CD4-positive, alpha-beta T cell treated with Interleukin-10 for 1 hour (primary cell): ENCODE measurements around the gene PEG3.
"Not testable (repeated sequence)": the region's sequence is repeated elsewhere in the genome, so short reads cannot be mapped to it uniquely, and the experiment has no call there.

Experiments used
- DNase-seq: peaks from one replicate; pipeline ENCODE4 v3.0.0-alpha.2; 2020

Gene PEG3

GRCh38 chr19:56840451-56841192, at the start of gene PEG3, which contains the start of gene ZIM2:
PEG3 (minus strand) TSS chr19:56840726; CDS start chr19:56824655, 16,071 bp downstream.
ZIM2 (minus strand) TSS chr19:56840726; CDS start chr19:56824277, 16,449 bp downstream.
- no peak for DNase-seq

- no peak for DNase-seq
Observed at GRCh38 chr19:56885173-56885985, 44.9 kb upstream of the PEG3 start.

DNA sequence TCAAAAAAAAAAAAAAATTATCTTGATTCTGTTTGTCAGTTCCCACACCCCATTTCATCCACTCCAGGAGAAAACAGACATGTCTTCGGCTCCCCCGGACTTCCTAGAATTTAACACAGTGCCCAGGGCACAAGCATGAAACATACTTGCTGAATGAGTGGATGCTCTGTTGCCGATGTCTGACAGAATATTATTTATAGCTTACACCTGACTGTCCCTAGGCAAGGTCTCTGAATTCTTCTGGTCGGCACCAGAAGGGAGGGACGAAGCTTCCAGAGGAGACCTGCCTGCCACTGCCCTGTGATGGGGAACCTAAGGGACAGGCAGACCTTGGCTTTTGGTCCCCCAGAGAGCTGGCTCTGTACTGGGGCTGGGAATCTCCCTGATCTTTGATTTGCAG, 43.9 kb upstream of the PEG3 start:
- no peak for DNase-seq

DNA sequence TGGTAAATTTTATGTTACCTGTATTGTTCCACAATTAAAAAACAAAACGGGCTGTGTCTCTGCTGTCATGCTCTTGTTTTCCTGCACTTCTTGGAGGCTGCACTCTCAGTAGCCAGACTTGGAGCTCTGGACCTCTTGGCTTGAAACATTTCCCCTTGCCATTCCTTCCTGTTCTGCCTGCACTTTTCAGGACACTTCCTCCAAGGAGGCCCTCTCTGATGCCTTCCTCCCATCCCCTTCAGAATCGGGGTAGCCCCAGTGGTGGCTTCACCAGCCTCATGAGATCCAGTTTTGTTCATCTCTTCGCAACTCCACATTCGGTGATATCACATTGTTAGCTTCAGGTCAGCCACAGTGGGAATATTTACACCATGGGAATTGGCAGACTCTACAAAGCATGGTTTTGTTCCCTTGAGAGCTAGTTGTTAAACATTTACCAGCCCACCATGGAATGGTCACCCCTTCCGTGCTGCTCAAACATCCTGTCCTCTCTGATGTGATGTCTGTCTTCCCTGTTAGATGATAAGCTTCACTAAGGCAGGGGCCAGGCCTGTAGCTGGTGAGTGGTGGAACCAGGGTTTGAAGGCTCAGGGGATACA, 40.2 kb upstream of the PEG3 start:
- no peak for DNase-seq

GRCh38 chr19:56877069-56877715, 36.7 kb upstream of the PEG3 start:
- no peak for DNase-seq

- DNase-seq: no peak
Observed at GRCh38 chr19:56875717-56876116, 35.2 kb upstream of the PEG3 start.

DNA sequence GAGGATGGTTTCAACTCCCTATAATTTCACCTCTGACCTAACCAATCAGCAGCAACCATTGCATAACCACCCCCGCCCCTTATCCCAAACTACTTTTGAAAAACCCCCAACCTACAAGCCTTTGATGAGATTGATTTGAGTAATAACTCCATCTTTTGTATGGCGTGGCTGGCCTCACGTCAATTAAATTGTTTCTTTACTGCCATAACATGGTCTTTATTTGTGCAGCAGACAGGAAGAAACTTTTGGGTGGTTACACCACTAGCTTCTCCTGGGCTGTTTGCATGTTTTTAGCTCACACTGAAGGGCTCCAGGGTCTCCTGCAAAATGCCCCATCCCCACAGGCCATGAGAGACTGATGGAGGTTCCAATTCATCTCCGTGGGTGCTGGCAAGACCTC, 34.0 kb upstream of the PEG3 start:
- DNase-seq: no peak

GRCh38 chr19:56873493-56873892, 33.0 kb upstream of the PEG3 start:
- no peak for DNase-seq

DNA sequence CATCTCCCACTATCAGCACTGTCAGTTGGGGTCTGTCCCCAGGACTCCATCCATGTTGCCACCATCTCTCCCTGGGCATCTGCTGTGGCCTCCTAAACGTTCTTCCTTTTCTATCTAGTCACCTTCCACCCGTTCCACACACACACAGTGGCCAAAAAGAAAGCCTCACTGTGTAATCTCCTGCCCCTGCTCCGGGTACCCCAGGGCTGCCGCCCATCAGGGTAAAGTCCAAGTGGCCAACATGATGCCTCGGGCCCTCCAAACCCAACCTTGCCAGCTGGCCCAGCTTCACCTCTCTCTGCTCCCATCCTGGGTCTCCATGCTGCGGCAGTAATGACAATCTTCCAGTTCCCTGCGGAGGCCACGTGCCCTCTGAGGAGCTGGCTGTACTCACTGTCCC, 29.4 kb upstream of the PEG3 start:
- no peak for DNase-seq

- no peak for DNase-seq
Observed at GRCh38 chr19:56868446-56868845, 27.9 kb upstream of the PEG3 start.

- DNase-seq: no peak
Observed at GRCh38 chr19:56866538-56866937, 26.0 kb upstream of the PEG3 start.

- DNase-seq: no peak
Observed at GRCh38 chr19:56864443-56865125, 24.1 kb upstream of the PEG3 start.

- DNase-seq: no peak
Observed at GRCh38 chr19:56862741-56863140, 22.2 kb upstream of the PEG3 start.

- DNase-seq: not testable (repeated sequence)
Observed at GRCh38 chr19:56860409-56860808, 19.9 kb upstream of the PEG3 start.

DNA sequence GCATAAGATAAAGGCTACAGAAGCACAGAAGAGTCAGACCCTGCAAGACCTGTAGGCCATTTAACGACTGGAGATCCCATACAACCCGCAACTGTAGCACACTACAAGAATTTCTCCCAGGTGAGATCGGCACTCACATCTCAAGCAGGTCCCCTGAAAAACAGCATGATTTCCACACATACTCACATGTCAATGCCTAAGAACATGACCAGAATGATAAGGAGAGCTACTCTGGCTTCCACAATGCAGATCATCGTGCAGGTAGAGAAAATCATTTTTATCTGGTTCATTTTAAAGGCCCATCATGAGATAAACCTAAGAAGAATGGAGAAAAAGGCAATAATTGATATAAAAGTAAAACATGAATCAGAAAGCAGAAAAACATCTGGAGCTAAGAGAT, 17.5 kb upstream of the PEG3 start:
- DNase-seq: no peak

DNA sequence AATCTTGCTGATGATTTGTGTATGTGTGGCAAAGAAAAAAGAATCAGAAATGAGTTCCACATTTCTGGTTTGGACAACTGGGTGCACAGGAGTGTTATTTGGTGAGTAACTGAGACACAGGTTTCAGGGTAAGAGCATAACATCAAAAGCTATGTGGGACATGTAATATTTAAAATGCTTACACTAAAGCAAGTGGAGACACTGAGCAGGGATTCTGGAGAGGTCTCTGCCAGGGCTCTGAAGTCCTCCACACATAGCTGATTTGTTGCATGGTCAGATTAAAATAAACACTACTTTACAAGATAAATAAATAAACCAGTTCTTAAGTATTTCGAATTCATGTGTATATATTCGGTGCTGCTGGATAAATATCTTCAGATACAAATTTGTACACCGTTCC, 16.3 kb upstream of the PEG3 start:
- no peak for DNase-seq

DNA sequence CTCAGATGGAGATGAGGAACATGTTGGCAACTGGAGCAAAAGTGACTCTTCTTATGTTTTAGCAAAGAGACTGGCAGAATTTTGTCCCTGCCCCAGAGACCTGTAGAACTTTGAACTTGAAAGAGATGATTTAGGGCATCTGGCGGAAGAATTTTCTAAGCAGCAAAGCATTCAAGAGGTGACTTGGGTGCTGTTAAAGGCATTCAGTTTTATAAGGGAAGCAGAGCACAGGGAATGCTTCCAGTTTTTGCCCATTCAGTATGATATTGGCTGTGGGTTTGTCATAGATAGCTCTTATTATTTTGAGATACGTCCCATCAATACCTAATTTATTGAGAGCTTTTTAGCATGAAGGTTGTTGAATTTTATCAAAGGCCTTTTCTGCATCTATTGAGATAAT, 11.8 kb upstream of the PEG3 start:
- DNase-seq: not testable (repeated sequence)

DNA sequence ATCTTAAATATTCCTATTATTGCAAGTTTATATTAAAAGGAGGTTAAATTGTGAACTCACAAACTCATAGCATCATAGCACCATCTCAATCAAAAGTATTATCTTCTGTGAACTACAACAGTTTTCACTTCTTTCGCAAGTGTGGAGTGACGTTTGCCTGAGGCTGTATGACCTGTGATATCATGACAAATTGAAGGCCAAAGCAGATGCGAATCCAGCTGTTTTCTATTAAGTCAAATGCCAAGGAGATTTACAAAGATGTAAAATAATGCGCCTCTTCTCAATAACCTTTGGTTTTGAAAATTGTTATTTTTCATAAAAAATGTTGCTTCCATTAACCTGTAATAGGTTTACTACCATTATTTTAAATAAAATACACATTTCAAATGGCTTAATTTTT, 7.6 kb upstream of the PEG3 start:
- DNase-seq: no peak

DNA sequence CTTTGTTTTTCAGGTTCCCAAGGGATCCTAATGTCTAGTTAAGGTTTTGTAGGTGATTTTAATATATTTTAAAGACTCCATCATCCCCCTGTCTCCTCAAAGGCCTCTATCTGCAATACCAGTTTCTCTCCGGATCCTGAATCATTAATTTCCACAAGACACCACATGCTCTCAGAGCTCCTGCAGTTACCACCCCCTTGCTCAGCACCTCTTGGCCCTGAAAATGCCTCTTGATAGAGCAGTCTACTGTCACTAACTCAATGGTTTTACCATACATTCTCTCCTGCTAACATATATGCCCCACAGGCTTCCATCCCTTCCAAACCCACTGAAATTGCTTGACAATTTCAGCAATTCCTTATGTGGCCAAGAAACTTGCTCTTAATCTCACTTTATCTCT, 1.9 kb upstream of the PEG3 start:
- DNase-seq: no peak

DNA sequence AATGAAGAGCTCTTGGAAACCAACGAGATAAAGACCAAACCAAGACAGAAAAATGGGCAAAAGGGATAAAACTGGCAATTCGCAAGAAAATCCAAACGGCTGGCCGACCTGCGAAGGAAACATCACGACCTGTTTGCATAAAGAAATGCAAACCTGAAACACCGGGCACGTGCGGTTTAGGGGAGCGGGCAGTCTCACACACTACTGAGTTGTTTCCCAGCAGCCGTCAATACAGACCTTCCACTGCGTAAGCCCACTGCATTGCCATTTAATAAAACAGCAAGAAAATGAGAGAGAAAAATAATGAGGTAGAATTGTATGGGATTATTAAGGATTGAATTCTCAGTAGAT, 642 bp upstream of the PEG3 start:
- no peak for DNase-seq

DNA sequence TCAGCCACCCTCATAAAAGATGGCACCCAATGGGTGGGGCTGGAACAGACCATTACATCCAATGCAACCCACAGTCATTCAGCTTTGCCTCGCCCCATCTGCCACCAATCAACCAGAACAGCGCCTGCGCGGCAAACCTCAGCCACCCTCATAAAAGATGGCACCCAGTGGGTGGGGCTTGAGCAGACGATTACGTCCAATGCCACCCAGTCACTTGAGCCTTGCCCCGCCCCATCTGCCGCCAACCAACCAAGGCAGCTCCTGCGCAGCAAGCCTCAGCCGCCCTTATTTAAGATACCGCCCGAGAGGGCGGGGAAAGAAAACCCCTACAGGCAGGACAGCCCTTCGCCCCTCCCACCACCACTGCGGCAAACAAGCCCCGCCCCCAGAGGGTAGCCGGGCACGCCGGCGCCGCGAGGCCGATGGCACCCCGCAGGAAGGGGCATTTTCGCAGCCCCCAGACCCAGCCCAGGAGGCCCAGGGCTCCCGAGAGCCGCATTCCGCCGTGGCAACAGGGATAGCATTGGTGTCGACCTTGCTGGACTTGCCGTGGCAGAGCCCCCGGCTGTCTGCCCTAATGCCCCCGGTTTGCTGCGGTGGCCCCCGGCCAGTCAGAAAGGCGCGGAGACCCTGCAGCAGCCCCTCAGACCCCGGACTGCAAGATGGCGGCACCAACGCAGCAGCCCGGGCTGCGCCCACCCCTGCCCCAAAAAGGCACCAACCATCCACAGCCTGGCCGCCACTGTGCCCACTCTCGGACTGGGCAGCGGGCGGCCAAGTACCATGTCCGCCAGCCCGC, 675 bp downstream of the PEG3 start:
- DNase-seq: peak; percentile 20
